Measurements from ENCODE around the gene DIAPH3.

Gene DIAPH3

DNA sequence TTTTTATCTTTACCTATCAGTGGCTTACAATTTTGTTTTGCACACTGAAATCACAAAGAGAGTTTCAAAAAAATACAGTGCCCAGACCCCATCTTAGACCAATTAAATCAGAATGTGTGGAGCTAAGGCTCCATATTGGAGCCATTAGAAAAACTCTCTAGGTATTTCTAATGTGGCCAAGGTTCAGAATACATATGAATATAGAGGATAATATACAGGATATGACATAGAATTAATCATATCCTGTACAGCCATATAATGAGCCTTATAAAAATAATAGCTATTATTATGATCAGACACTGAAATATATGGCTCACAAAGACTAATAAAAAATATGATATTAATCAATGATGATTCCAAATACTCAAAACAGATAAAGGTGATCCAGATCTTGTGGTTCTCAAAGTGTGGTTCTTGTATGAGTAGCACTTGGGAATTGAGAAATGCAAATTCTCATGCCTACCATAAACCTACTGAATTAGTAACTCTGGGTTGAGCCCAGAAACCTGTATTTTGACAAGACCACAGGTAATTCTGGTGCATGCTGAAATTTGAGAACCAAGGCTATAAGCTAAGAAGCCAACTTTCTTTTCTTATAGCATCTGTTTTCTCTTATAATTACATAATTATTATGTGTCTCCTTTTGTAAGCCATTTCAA, 408.0 kb downstream of the DIAPH3 start:
- DNase-seq: no peak

DNA sequence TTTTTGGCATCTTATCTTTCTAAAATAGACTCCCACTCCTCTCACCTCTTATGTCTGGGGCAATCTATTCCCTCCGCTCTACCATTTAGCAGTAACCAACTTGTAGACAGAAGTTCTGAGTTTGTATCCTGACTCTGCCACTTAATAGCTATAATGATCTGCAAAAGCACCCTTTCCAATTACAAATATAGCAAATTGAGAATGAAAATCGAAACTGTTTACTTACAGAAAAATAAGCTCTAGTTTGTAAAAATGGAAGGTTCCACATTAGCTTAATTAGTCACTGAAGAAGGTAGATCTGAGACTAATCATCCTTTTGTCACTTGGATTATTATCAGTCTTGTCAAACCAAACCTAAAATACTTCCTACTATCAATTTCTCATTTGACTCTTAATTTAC, 409.3 kb downstream of the DIAPH3 start:
- no peak for DNase-seq

- DNase-seq: no peak
Measured at GRCh38 chr13:59750860-59751259, 412.9 kb downstream of the DIAPH3 start.

DNA sequence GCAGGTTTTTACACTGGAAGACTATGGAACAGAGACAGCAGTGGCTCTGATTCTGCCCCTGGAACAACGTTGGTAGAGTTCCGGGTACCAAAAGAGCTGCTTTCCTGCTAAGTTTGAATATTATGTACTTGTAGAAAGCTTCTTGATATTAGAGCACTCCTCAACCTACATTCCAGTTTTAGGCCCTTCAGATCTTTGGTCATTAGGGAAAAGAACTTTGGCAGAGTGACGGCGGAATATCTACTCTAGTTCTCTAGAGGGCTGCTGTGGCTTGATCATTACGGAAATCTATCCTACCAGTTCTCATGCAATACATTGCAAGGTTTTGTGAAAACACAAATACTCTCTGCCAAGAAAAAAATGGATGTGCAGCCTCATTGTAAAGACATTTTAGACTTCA, 415.7 kb downstream of the DIAPH3 start:
- DNase-seq: no peak

GRCh38 chr13:59747529-59747928, 416.2 kb downstream of the DIAPH3 start:
- DNase-seq: peak; percentile 48

GRCh38 chr13:59746291-59746962, 417.3 kb downstream of the DIAPH3 start:
- no peak for DNase-seq

DNA sequence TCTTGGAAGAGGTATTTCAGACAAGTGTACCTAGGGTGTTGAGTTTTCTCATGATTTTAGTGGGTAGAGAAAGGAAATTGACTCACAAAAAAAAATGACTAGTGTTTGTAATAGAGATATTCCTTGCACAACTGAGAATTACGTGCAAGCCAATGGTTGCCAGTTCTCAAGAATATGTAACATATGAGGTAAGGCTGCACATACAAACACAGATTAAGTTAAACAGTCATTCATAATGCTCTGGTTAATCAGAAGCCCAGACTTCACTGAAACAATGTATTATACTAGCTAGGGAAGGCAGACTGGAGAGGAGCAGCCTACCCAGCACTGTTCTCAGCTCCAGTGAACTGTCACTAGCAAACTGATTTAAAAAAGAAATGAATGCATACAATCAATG, 418.3 kb downstream of the DIAPH3 start:
- no peak for DNase-seq

- peak; percentile 32 for DNase-seq
Measured at GRCh38 chr13:59744747-59745391, 418.9 kb downstream of the DIAPH3 start.

DNA sequence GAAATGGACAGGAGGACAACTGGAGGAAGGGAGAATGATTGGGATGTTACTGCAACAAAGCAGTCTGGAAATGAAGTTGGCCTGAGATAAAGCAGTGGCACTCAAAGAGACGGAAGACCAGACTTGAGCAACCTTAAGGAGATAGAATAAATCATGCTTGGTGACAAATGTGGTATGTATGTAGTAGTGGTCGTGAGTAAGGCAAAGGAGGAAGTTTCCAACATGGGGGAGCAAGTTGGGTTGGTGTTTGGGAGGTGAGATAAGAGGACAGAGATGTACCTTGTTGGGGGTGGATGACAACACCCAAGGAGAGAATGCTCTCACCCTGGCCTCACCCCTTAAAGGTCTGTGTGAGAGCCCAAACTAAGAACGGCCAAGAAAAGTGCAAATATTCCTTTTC, 420.5 kb downstream of the DIAPH3 start:
- DNase-seq: peak; percentile 77

DNA sequence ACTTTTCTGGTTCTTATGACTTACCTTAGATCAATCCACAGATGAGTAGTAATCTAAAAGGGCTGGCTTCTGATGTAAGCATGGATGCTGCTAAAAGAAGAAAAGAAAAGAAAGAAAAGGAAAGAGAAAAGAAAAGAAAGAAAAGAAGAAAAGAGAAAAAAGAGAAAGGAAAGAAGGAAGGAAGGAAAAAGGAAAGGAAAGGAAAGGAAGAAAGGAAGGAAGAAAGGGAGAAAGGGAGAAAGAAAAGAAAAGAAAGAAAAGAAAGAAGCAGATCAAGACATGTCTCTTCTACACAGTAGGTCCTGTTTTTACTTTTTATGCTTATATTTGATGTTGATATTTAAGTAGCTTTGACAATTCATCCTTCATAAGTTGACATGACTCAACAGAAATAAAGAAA, 421.3 kb downstream of the DIAPH3 start:
- no peak for DNase-seq

- DNase-seq: no peak
Measured at GRCh38 chr13:59738921-59739320, 424.8 kb downstream of the DIAPH3 start.

DNA sequence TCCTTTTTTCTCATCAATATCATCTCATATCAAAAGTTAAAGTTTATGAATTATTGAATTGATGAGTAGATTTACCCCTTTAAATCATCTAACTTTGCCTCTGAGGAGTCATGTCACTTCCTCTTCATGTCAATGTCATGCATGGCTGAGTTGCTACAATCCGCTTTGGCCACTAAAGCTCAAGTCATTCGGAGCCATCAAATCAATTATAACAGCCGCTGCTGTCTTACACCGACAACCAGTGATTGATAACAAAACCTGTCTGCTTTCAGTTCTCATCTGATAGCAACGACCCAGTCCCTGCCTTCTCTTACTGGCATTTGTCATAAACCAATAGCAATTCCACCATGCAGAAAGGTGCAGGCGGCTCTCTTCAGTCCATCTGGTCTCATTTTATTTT, 429.3 kb downstream of the DIAPH3 start:
- peak; percentile 15 for DNase-seq

DNA sequence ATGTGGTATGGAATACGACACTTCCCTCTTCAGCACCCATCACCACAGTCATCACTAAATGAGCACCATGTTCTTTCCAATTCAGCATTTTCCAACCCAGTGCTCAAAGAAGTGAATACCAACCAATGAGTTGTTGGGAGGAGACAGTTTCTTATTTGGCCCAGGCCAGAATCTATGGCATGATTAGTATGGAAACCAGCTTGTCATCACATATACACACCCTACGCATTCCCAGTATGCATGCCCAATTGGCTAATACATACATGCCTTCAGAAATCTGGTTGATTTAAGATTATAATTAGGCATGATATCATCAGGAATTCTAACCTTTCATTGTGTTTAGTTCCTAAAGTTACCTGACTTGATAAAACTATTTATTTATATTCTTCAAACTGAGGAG, 430.0 kb downstream of the DIAPH3 start:
- no peak for DNase-seq

GRCh38 chr13:59730026-59730425, 433.7 kb downstream of the DIAPH3 start:
- DNase-seq: no peak

DNA sequence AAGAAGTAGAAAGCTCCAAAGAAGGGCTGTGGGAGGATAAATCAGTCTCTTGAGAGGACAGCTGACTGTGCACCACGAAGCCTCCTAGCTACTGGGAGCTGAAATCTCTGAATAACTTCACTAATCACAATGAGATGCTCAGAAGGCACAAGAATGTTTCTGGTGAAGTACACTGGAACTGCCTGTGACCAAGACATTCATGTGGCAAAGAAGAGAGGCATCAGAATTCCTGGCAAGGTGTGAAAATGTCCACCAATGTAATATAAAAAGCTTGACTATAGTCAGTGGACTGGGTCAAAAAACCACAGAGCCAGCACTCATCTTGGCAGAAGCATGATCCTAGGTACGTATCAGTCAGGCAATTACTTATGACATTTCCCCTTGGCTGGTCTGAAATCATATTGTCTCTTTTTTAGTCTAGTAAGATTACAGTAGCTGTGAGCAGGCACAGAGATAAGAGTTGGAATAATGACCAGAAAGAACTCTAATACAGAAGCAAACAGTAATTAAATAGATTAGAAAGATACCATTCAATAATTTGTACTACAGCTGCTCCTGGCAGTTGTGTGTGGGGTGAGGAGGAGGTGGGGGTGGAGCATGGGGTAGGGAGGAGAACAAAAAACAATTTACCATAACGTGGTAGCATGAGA, 434.7 kb downstream of the DIAPH3 start:
- no peak for DNase-seq

DNA sequence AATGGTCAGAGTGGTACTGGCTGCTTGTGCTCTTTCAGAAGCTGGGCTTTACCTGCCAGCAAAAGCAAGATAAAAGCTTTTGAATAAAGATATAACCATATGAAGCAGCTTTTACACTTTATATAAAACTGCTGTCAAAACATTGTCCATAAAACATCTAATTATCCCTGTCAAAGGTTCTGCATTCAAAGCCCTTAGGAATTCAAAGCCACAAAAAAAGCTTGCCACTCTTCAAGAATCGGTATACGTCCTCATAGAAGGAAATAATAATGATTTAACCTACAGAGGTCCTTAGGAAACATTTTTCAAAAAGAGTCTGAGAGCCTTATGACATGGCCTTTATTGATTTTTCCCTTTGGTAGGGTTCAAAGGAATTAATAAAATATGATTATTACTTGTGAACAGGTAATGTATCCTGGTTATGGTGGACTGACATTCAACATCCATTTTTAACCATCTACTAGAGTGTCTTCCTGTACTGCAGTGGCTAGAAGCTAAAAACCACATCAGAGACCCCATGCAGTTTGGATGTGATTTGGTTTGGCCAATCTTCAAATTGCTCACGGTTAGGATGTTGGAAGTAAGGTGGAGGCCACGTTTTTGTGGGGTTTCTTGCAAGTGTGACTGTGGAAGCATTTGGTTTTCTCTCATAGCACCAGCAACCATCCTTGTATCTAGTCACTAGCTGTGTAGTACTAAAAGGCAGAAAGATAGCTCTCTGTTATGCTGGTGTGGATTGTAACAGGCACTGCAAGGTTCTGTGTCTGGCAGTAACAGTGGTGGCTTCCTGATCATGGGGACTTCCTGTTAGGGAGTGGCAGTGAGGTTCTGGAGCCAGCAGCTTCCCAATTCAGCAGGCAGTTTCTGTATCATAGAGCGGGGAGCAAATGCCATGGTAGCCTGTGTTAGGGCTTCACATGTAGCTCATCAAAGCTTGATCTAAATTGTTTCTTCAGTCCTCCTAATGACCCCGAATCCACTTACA, 441.5 kb downstream of the DIAPH3 start:
- peak; percentile 8 for DNase-seq

- peak; percentile 50 for DNase-seq
Measured at GRCh38 chr13:59715611-59716010, 448.1 kb downstream of the DIAPH3 start.

DNA sequence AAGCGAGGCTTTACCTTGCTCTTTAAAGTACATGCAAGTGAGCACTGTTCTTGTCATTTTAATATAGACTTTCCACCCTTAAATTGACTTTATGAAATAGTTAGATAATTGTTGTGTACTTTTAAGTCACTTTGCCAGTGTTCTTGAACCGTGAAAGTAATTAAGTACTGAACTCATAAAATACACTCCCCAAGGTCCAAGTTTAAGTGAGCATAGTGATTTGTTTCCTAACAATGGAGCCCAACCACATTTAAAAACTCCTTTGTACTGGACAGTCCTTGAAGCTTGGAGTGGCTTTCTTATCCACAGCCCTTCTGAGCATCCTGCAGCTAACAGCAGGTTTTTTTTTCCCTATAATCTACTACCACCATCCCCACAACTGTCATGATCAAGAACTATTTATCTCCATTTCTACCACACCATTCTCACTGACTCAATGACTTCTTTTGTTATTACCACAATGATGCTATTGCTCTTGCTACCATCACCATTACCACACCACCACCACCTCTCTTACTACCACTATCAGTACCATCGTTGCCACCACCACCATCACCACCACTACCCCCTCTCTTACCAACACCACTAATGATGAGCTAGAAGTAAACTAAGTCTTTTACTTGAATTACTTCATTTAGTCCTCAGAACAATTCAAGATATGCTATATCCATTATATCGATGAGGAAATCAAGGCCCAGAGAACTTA, 452.6 kb downstream of the DIAPH3 start:
- no peak for DNase-seq

DNA sequence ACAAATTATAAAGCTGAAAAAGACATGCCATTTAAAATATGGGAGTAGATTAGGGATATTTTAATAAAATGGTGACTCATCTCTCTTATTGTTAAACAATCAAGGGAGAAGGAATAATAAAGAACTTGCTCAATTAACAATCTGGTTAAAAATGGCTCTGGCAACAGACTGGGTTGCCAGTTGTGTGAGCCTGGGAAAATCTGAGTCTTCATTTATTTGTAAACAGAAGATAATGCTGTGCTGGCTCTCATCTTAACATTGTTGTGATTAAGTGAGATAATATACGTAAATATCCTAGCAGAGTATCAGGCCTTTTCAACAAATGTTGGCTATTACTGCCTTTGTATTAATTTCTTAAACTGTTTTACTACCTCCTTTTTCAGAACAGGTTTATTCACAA, 453.3 kb downstream of the DIAPH3 start:
- DNase-seq: no peak

DNA sequence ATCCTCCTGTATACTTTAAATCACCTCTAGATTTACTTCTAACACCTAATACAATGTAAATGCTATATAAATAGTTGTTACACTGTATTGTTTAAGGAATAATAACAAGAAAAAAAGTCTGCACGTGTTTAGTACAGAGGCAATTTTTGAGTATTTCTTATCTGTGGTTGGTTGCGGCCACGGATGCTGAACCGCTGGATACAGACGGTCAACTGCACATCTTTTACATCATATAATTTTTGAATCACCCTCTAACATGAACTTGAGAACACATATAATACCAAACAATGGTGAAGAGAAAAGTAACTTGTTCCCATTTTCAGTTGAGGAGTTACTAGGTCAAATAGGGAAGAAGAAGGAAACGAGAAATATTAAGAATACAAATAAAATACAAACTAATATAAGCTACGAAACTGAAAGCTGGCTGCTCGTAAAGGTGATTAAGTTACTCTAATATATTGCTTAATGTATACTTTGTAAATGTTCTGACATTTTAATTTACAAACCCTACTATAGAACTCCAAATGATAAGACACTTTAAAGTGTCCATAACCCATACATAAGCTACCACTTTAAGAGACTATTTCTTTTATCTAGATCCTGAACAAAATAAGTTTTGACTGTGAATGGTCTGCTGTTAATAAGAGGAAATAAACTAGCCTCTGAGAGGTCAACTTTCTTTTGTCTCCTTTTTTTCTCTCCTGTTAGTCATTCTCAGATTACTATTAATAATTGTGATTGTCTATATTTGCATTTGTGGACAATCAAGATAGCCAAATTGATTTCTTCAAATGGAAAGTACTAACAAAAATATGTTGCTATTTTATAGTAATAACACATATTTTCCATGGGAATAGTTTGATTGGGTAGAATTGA, 457.4 kb downstream of the DIAPH3 start:
- no peak for DNase-seq

DNA sequence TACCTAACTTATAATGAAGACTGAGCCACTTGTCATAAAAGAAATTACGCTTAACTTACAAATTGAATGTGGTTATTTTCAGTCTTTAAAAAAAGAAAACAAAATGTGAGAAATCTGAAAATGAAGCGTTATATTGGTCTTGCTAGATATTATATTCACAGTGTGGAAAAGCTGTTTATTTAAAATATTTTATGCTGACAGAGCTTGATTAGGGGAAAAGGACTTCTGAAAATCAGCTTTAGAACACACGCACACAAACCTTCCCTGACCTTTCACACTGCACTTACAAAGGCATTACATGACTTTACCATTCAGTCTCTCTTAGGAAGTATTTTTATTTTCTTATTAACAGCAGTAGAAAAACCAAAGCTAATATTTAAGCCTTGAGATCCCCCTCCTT, 461.5 kb downstream of the DIAPH3 start:
- DNase-seq: no peak
